Neural cell (in vitro differentiated cells): Measurements from ENCODE around the gene CAGE1. TPM values are rescaled to one million over a fixed set of nuclear protein-coding genes. Genes with fewer than 3 reads are reported as not detected.

Experiments
- H2AFZ ChIP-seq: fragments of 200-600, 300-800 bp; sonication (generic), shearing (Covaris generic); 2 replicates; pipeline ENCODE4 v1.6.0; 2014; ENCODE audit warnings: low read depth, mild to moderate bottlenecking, antibody characterized with exemption, low read length, moderate library complexity
- H3F3A ChIP-seq: fragments of 200-600 bp; shearing (Covaris generic); 2 replicates; pipeline ENCODE4 v1.6.1; 2016; ENCODE audit warnings: mild to moderate bottlenecking, moderate library complexity, mixed read lengths, antibody characterized with exemption, low read length; ENCODE audit not compliant: insufficient read depth, poor library complexity, severe bottlenecking
- H3K27ac ChIP-seq: fragments of 200-600, 300-800 bp; sonication (generic), shearing (Covaris generic); 2 replicates; pipeline ENCODE4 v1.5.1; 2014; ENCODE audit warnings: mild to moderate bottlenecking, low read length, moderate library complexity
- H3K27me3 ChIP-seq: fragments of 300-800, 200-600 bp; sonication (generic), shearing (Covaris generic); 2 replicates; pipeline ENCODE4 v1.6.0; 2014; ENCODE audit warnings: mild to moderate bottlenecking, low read depth, low read length, moderate library complexity; ENCODE audit not compliant: insufficient read depth
- H3K36me3 ChIP-seq: fragments of 300-800, 200-600 bp; sonication (generic), shearing (Covaris generic); 2 replicates; pipeline ENCODE4 v1.5.1; 2014; ENCODE audit warnings: mild to moderate bottlenecking, antibody characterized with exemption, low read length, moderate library complexity; ENCODE audit not compliant: insufficient read depth
- H3K4me2 ChIP-seq: fragments of 300-800, 200-600 bp; sonication (generic), shearing (Covaris generic); 2 replicates; pipeline ENCODE4 v1.6.0; 2014; ENCODE audit warnings: mild to moderate bottlenecking, low read length
- H3K4me3 ChIP-seq: fragments of 300-800, 200-600 bp; sonication (generic), shearing (Covaris generic); 2 replicates; pipeline ENCODE4 v1.5.1; 2014; ENCODE audit warnings: mild to moderate bottlenecking, low read length, moderate library complexity
- H3K79me2 ChIP-seq: fragments of 200-600 bp; shearing (Covaris generic); replicated peaks from 2 replicates; pipeline ENCODE4 v1.6.0; 2014; ENCODE audit warnings: mild to moderate bottlenecking, low read length, moderate library complexity; ENCODE audit not compliant: insufficient read depth
- H3K9ac ChIP-seq: fragments of 300-800, 200-600 bp; sonication (generic), shearing (Covaris generic); 2 replicates; pipeline ENCODE4 v1.6.1; 2016; ENCODE audit warnings: mild to moderate bottlenecking, low read length, mixed read lengths
- H3K9me2 ChIP-seq: fragments of 200-600 bp; shearing (Covaris generic); 2 replicates; pipeline ENCODE4 v1.6.1; 2016; ENCODE audit warnings: mild to moderate bottlenecking, low read length, mixed read lengths; ENCODE audit not compliant: insufficient read depth
- H3K9me3 ChIP-seq: fragments of 200-600, 300-800 bp; sonication (generic), shearing (Covaris generic); 2 replicates; pipeline ENCODE4 v1.6.1; 2016; ENCODE audit warnings: mild to moderate bottlenecking, mixed run types, low read length, moderate library complexity, mixed read lengths
- H4K20me1 ChIP-seq: fragments of 200-600 bp; shearing (Covaris generic); 2 replicates; pipeline ENCODE4 v1.6.1; 2016; ENCODE audit warnings: mild to moderate bottlenecking, mixed run types; ENCODE audit not compliant: insufficient read depth
- EP300 ChIP-seq: fragments of 450-650 bp; conservative IDR thresholded peaks from 2 replicates; pipeline ENCODE4 v1.6.1; 2014; ENCODE audit warnings: antibody characterized with exemption, mild to moderate bottlenecking, moderate library complexity; ENCODE audit not compliant: poor library complexity, severe bottlenecking
- EZH2 ChIP-seq: fragments of 200-600, 300-800 bp; shearing (Covaris generic), sonication (generic); IDR thresholded peaks from 2 replicates; pipeline ENCODE4 v1.6.1; 2014; ENCODE audit warnings: antibody characterized with exemption, low read length, borderline replicate concordance, mild to moderate bottlenecking; ENCODE audit not compliant: insufficient read depth, poor library complexity, severe bottlenecking
- MXI1 ChIP-seq: fragments of 450-650 bp; conservative IDR thresholded peaks from 2 replicates; pipeline ENCODE4 v1.6.1; 2014; ENCODE audit warnings: antibody characterized with exemption, mild to moderate bottlenecking; ENCODE audit not compliant: poor library complexity, severe bottlenecking
- POLR2AphosphoS5 ChIP-seq: IDR thresholded peaks from 2 replicates; pipeline ENCODE4 v1.6.1; 2012
- RAD21 ChIP-seq: fragments of 450-650 bp; conservative IDR thresholded peaks from 2 replicates; pipeline ENCODE4 v1.6.1; 2014; ENCODE audit warnings: antibody characterized with exemption, mild to moderate bottlenecking, moderate library complexity
- SMC3 ChIP-seq: fragments of 450-650 bp; conservative IDR thresholded peaks from 2 replicates; pipeline ENCODE4 v1.6.1; 2014; ENCODE audit warnings: antibody characterized with exemption, mild to moderate bottlenecking, moderate library complexity; ENCODE audit not compliant: poor library complexity
- TAF1 ChIP-seq: IDR thresholded peaks from 2 replicates; pipeline ENCODE4 v1.6.1; 2012; ENCODE audit warnings: low read depth
- polyA plus RNA-seq: library from polyadenylated mRNA; depleted of rRNA; stranded (reverse); fragments of >200 nt; gene quantifications from 2 replicates; pipeline ENCODE4 v1.2.3, GENCODE V29; 2014
- TF ChIP-seq, protein P1 (sequence below): IDR thresholded peaks from 2 replicates; pipeline ENCODE4 v1.6.1; 2012; ENCODE audit warnings: borderline replicate concordance
- TF ChIP-seq, protein P2 (sequence below): fragments of 450-650 bp; IDR thresholded peaks from 2 replicates; pipeline ENCODE4 v1.5.1; 2014; ENCODE audit warnings: antibody characterized with exemption, mild to moderate bottlenecking, moderate library complexity; ENCODE audit not compliant: poor library complexity, severe bottlenecking

Gene CAGE1
- polyA plus RNA-seq, 1 donor from 2014 or later, result not detected

DNA sequence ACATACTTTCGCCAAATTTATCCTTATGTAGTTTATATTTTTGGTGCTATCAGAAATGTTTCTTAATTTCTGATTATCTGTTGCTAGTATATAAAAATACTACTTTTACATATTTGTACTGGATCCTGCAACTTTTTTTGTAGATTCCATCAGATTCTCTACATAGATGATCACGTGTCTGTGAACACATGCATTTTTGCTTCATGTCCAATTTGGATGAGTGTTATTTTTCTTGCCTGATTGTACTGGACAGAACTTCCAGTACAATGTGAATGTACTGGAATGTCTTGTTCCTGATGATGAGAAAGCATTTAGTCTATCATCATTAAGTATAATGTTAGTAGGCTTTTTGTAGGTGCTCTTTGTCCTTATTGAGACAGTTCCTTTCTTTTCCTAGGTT, 51.5 kb downstream of the CAGE1 start:
- TF ChIP-seq, protein P1, sequence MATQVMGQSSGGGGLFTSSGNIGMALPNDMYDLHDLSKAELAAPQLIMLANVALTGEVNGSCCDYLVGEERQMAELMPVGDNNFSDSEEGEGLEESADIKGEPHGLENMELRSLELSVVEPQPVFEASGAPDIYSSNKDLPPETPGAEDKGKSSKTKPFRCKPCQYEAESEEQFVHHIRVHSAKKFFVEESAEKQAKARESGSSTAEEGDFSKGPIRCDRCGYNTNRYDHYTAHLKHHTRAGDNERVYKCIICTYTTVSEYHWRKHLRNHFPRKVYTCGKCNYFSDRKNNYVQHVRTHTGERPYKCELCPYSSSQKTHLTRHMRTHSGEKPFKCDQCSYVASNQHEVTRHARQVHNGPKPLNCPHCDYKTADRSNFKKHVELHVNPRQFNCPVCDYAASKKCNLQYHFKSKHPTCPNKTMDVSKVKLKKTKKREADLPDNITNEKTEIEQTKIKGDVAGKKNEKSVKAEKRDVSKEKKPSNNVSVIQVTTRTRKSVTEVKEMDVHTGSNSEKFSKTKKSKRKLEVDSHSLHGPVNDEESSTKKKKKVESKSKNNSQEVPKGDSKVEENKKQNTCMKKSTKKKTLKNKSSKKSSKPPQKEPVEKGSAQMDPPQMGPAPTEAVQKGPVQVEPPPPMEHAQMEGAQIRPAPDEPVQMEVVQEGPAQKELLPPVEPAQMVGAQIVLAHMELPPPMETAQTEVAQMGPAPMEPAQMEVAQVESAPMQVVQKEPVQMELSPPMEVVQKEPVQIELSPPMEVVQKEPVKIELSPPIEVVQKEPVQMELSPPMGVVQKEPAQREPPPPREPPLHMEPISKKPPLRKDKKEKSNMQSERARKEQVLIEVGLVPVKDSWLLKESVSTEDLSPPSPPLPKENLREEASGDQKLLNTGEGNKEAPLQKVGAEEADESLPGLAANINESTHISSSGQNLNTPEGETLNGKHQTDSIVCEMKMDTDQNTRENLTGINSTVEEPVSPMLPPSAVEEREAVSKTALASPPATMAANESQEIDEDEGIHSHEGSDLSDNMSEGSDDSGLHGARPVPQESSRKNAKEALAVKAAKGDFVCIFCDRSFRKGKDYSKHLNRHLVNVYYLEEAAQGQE, result no peak
- TF ChIP-seq RAD21 (no peak), EP300 (no peak), POLR2AphosphoS5 (no peak), EZH2 (no peak), MXI1 (no peak), TAF1 (no peak), SMC3 (no peak)
- TF ChIP-seq, protein P2, sequence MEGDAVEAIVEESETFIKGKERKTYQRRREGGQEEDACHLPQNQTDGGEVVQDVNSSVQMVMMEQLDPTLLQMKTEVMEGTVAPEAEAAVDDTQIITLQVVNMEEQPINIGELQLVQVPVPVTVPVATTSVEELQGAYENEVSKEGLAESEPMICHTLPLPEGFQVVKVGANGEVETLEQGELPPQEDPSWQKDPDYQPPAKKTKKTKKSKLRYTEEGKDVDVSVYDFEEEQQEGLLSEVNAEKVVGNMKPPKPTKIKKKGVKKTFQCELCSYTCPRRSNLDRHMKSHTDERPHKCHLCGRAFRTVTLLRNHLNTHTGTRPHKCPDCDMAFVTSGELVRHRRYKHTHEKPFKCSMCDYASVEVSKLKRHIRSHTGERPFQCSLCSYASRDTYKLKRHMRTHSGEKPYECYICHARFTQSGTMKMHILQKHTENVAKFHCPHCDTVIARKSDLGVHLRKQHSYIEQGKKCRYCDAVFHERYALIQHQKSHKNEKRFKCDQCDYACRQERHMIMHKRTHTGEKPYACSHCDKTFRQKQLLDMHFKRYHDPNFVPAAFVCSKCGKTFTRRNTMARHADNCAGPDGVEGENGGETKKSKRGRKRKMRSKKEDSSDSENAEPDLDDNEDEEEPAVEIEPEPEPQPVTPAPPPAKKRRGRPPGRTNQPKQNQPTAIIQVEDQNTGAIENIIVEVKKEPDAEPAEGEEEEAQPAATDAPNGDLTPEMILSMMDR, result no peak
- H3K27me3 ChIP-seq, result no peaks in the 10 kb centered on the region
- no peak overlapping the region for H3K9ac ChIP-seq
- no peaks in the 10 kb centered on the region for H3K9me3 ChIP-seq
- no peak overlapping the region for H2AFZ ChIP-seq
- no peak overlapping the region for H3K27ac ChIP-seq
- no peak overlapping the region for H3K4me2 ChIP-seq
- no peaks in the 10 kb centered on the region for H4K20me1 ChIP-seq
- H3K36me3 ChIP-seq, result no peaks in the 10 kb centered on the region
- no peaks in the 10 kb centered on the region for H3K9me2 ChIP-seq
- H3K79me2 ChIP-seq, result no peaks in the 10 kb centered on the region
- H3K4me3 ChIP-seq, result no peak overlapping the region
- H3F3A ChIP-seq, result no peaks in the 10 kb centered on the region

DNA sequence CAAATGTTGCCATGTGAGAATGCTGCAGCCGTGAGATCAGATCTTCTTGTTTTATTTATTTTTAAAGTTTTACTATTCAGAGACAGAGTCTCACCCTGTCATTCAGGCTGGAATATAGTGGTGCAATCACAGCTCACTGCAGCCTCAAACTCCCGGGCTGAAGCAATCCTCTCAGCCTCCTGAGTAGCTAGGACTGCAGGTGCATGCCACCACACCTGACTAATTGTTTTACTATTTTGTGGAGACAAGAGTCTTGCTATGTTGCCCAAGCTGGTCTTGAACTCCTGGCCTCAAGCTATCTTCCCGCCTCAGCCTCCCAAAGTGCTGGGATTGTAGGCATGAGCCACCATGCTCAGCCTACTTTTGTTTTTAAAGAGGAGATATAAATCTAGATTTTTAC, 54.0 kb downstream of the CAGE1 start:
- TF ChIP-seq TAF1, result no peak
- TF ChIP-seq, protein P2, result no peak
- TF ChIP-seq POLR2AphosphoS5, result no peak
- no peak for TF ChIP-seq EP300
- no peak for TF ChIP-seq EZH2
- TF ChIP-seq, protein P1, result no peak
- TF ChIP-seq SMC3, result no peak
- TF ChIP-seq MXI1, result no peak
- TF ChIP-seq RAD21, result no peak

More for the DNA sequence above, 54.0 kb downstream of the CAGE1 start:
- no peaks in the 10 kb centered on the region for H3K9me2 ChIP-seq
- no peak overlapping the region for H3K4me2 ChIP-seq
- H3K27ac ChIP-seq, result no peak overlapping the region
- no peaks in the 10 kb centered on the region for H3K79me2 ChIP-seq
- no peaks in the 10 kb centered on the region for H3K36me3 ChIP-seq
- H3K4me3 ChIP-seq, result no peak overlapping the region
- no peak overlapping the region for H3K9ac ChIP-seq
- H3F3A ChIP-seq, result no peaks in the 10 kb centered on the region
- H4K20me1 ChIP-seq, result no peaks in the 10 kb centered on the region
- H3K27me3 ChIP-seq, result no peaks in the 10 kb centered on the region
- H2AFZ ChIP-seq, result no peak overlapping the region
- no peaks in the 10 kb centered on the region for H3K9me3 ChIP-seq
